Measurements from ENCODE around the gene SSBP2.

The SSBP2 gene

DNA sequence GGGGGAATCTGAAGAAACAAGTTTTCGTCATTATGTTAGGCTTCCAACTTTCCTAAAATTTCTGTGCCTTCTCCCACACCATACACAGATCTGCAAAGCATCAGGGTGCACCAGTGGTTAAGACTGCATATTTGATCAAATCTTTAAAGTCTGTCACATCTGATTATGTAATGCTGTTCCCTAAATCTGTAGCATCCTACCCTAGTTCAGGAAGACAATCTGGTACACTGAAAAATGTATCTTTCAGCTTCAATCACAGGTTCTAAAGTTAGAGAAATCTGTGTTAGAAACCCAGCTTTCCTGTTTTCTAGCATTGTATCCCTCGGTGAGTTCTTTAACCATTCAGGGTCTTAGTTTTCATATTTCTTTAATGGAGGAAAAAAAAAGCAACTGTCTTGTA, 3.9 kb downstream of the SSBP2 start:
- TF ChIP-seq, protein P1, sequence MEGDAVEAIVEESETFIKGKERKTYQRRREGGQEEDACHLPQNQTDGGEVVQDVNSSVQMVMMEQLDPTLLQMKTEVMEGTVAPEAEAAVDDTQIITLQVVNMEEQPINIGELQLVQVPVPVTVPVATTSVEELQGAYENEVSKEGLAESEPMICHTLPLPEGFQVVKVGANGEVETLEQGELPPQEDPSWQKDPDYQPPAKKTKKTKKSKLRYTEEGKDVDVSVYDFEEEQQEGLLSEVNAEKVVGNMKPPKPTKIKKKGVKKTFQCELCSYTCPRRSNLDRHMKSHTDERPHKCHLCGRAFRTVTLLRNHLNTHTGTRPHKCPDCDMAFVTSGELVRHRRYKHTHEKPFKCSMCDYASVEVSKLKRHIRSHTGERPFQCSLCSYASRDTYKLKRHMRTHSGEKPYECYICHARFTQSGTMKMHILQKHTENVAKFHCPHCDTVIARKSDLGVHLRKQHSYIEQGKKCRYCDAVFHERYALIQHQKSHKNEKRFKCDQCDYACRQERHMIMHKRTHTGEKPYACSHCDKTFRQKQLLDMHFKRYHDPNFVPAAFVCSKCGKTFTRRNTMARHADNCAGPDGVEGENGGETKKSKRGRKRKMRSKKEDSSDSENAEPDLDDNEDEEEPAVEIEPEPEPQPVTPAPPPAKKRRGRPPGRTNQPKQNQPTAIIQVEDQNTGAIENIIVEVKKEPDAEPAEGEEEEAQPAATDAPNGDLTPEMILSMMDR (IDR thresholded peaks at IDR 0.05; ENCODE audit: low read depth, low read length) = no peak
- TF ChIP-seq, protein P2, sequence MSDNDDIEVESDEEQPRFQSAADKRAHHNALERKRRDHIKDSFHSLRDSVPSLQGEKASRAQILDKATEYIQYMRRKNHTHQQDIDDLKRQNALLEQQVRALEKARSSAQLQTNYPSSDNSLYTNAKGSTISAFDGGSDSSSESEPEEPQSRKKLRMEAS (IDR thresholded peaks at IDR 0.05; ENCODE audit: low read depth, low read length) = no peak
- TF ChIP-seq MYC (IDR thresholded peaks at IDR 0.05; ENCODE audit: low read depth, low read length) = no peak
- no peak for TF ChIP-seq POLR2A (IDR thresholded peaks at IDR 0.05; ENCODE audit: extremely low read depth, insufficient read length)
- no peak for DNase-seq (ENCODE audit: low read depth)
- H3K4me3 ChIP-seq (ENCODE audit: low read depth, low read length) = no peak overlapping the region

DNA sequence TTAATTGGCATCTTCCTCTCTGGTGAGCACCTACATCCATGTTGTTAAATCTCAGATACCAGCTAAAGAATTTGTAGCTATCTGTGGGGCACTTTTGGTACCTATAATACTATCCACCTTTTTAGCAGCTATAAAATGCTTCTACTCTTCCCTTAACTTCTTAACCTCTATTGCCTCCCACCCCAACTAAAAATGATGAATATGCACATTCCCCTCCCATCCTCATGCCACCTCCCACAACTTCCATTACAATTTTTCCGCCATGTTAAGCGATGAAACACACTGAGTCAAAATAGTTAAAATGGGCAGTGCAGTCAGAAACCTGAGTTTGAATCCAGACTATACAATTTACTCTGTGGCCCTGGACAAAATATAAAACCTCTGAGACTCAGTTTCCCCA, 10.1 kb downstream of the SSBP2 start:
- H3K4me3 ChIP-seq (ENCODE audit: low read depth, low read length) = no peak overlapping the region
- no peak for DNase-seq (ENCODE audit: low read depth)
- TF ChIP-seq, protein P2 (IDR thresholded peaks at IDR 0.05; ENCODE audit: low read depth, low read length) = no peak
- TF ChIP-seq MYC (IDR thresholded peaks at IDR 0.05; ENCODE audit: low read depth, low read length) (no peak), POLR2A (IDR thresholded peaks at IDR 0.05; ENCODE audit: extremely low read depth, insufficient read length) (no peak)
- TF ChIP-seq, protein P1 (IDR thresholded peaks at IDR 0.05; ENCODE audit: low read depth, low read length) = no peak

DNA sequence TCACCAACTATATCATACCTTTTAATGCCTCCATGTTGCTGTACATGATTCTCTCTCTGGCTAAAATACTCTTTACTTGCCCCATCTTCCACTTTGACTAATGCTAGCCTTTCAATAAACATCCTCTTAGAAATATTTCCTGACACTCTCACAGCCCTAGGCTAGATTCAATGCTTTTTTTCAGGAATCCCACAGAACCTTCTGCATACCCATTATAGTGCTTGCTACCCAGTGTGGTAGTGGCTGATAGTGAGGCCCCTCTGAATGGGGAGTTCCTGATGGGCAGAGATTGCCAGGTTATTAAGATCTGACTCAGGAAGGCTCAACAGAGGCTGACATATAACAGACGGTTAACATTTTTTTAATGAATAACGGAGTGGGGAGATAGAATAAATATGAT, 11.6 kb downstream of the SSBP2 start:
- no peak for DNase-seq (ENCODE audit: low read depth)
- no peak overlapping the region for H3K4me3 ChIP-seq (ENCODE audit: low read depth, low read length)
- no peak for TF ChIP-seq POLR2A (IDR thresholded peaks at IDR 0.05; ENCODE audit: extremely low read depth, insufficient read length)
- no peak for TF ChIP-seq MYC (IDR thresholded peaks at IDR 0.05; ENCODE audit: low read depth, low read length)
- TF ChIP-seq, protein P1 (IDR thresholded peaks at IDR 0.05; ENCODE audit: low read depth, low read length) = no peak
- TF ChIP-seq, protein P2 (IDR thresholded peaks at IDR 0.05; ENCODE audit: low read depth, low read length) = no peak

DNA sequence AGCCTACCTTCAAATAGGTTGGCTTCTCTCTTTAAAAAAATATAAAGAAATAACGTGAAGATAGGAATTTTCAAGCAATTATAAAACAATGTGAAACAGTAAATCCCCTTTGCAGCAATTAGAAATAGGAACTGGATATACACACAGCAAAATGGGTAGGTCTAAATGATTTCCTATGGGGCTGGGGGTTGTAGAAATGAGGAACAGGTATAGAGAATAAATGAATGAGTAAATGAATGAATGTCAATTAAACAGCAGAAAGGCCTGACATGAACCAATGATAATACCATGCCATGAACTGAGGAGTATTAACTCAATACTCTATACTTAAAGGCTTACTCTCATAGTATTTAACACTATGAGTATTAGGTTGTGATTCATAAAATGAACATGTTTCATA, 21.6 kb downstream of the SSBP2 start:
- DNase-seq (ENCODE audit: low read depth) = no peak
- no peak overlapping the region for H3K4me3 ChIP-seq (ENCODE audit: low read depth, low read length)
- TF ChIP-seq, protein P1 (IDR thresholded peaks at IDR 0.05; ENCODE audit: low read depth, low read length) = no peak
- TF ChIP-seq, protein P2 (IDR thresholded peaks at IDR 0.05; ENCODE audit: low read depth, low read length) = no peak
- TF ChIP-seq MYC (IDR thresholded peaks at IDR 0.05; ENCODE audit: low read depth, low read length) = no peak
- TF ChIP-seq POLR2A (IDR thresholded peaks at IDR 0.05; ENCODE audit: extremely low read depth, insufficient read length) = no peak

DNA sequence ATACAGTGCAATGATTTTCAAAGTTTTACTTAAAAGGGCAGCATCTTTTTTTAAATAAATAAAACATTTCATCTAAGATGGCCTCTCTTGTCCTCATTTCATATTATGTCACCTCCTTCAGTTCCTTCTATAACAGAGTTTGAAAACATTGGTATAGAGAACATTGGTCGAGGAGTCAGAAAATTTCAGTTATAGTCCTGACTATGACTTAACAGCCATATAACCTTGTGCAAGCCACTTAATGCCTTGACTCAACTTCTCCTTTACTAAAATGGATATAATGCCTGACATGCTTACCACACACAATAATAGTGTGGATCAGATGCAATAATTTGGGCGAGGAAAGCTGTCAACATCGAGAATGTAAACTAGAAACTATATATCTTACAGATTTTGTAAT, 22.6 kb downstream of the SSBP2 start:
- no peak overlapping the region for H3K4me3 ChIP-seq (ENCODE audit: low read depth, low read length)
- TF ChIP-seq MYC (IDR thresholded peaks at IDR 0.05; ENCODE audit: low read depth, low read length) = no peak
- TF ChIP-seq, protein P2 (IDR thresholded peaks at IDR 0.05; ENCODE audit: low read depth, low read length) = no peak
- TF ChIP-seq, protein P1 (IDR thresholded peaks at IDR 0.05; ENCODE audit: low read depth, low read length) = no peak
- TF ChIP-seq POLR2A (IDR thresholded peaks at IDR 0.05; ENCODE audit: extremely low read depth, insufficient read length) = no peak
- DNase-seq (ENCODE audit: low read depth) = no peak

DNA sequence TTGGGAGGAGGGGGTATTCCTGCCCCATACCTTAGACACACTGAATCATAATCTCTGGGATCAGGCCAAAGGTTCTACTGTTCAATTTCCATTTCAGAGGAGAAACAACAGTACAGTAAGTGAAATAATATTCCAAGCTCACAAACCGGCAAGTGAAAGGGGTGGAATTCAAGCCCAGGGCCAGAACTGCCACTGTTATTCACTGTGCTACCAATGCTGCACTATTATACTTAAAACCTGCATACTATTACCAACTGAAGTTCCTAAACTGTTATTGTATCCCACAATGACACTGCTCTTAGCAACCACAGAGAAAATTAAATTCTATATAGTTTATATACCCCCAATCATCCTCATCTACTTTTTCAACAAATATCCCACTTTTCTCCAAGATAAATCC, 24.6 kb downstream of the SSBP2 start:
- no peak overlapping the region for H3K4me3 ChIP-seq (ENCODE audit: low read depth, low read length)
- TF ChIP-seq POLR2A (IDR thresholded peaks at IDR 0.05; ENCODE audit: extremely low read depth, insufficient read length) = no peak
- TF ChIP-seq, protein P2 (IDR thresholded peaks at IDR 0.05; ENCODE audit: low read depth, low read length) = no peak
- TF ChIP-seq MYC (IDR thresholded peaks at IDR 0.05; ENCODE audit: low read depth, low read length) = no peak
- TF ChIP-seq, protein P1 (IDR thresholded peaks at IDR 0.05; ENCODE audit: low read depth, low read length) = no peak
- no peak for DNase-seq (ENCODE audit: low read depth)
